GM18505 (cell line): ENCODE data around the gene UBD.

Experiments used
- ATAC-seq: cut with Tn5 transposase; IDR thresholded peaks from one replicate; pipeline ENCODE4 v1.9.1; 2021; ENCODE audit not compliant: unreplicated experiment
- POLR2A ChIP-seq: IDR thresholded peaks from 4 replicates; pipeline ENCODE4 v1.6.1; 2011; ENCODE audit warnings: borderline replicate concordance; ENCODE audit not compliant: insufficient read depth, insufficient read length; ENCODE audit errors: extremely low read depth

Gene UBD

DNA sequence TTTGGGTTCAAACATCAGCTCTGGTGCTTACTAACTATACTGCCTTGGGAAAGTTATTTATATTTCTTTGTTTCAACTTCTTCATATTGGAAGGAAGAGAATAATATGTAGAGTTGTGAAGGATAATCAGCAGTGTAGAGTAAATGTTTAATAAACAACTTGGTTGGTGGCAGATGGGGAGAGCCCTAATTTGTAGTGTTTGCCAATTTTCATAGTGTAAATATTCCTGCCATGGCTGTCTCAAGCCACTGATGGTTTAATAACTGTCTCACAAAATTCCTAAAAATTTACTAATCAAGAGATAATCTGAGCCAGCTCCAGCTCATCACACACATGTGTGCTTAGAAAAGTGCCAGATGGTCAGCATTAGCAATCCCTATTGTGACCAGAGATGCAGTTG lies 25.3 kb upstream of the UBD start, which contains the start of gene OR2H2:
TSS of gene OR2H2 (plus strand) at position 301 of the 400 bp plus-strand sequence. CDS start 2,824 bp downstream, outside the sequence.
- no peak for ATAC-seq
- TF ChIP-seq POLR2A, result no peak

DNA sequence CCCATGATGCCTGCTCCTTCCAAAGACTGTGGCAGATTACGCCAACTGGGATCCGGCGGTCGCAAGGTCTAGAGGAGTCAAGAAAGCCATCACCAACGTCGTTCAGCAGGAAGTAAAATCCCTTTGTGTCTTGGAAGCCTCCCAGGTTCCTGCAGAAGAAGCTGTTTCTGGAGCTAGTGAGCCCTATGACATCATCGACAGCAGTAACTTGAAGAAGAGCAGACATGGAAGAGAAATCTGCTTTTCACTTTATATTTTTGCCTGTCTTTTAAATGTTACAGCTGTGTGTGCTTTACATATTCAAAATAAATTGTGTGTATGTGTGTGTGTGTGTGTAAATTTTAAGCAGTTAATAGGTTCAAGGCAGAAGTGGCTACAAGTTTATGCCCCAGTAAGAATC lies 18.0 kb upstream of the UBD start:
- no peak for TF ChIP-seq POLR2A
- ATAC-seq, result no peak

DNA sequence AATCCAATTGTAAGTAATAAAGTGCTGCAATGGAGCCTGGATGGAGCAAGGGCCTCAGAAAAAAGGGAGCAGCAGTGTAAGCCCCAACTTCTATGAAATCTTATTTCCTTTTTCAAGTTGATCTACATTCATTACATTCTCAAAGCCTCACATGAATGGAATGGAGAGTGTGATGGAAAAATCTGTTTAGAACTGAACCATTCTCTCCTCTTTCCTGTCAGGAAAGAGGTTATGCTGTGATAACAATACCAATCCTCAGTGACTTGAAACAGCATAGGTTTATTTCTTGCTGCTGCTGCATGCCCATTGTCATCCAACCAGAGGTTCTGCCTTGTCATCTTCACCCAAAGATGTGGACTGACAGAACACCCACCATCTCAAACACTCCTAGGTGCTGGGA lies 16.5 kb upstream of the UBD start:
- no peak for TF ChIP-seq POLR2A
- ATAC-seq, result no peak

DNA sequence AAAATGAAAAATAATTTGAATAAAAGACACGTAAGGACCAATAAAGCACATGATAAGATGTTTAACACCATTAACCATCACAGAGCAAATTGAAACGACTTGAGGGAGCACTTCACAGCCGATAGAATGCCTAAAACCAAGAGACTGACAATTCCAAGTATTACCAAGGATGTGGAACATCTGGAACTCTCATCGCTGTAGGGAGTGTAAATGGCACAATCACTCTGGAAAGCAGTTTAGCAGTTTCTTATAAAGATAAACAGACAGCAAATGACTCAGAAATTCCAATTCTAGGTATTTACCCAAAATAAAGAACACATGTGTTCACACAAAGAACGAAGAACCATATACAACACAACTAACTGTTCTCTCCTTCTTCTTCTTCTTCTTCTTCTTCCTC lies 8.5 kb upstream of the UBD start:
- TF ChIP-seq POLR2A, result no peak
- no peak for ATAC-seq

DNA sequence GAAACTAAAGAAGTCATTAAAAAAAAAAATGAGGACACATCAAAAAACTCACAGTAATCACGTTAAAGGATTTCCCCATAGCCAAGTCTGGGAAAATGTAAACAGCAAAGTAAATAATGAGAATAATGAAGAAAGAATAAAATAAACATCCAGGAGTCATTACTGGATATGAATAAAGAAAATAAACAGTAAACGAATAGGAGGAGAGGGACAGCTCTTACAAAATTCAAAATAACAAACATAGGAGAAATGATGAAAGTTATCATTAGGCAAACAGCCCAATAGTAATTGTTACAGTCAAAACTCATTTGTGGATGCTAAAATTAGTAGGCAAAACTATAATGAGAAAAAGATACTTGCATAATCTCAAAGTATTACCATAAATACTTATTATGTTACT lies 8.0 kb upstream of the UBD start:
- no peak for TF ChIP-seq POLR2A
- ATAC-seq, result no peak

DNA sequence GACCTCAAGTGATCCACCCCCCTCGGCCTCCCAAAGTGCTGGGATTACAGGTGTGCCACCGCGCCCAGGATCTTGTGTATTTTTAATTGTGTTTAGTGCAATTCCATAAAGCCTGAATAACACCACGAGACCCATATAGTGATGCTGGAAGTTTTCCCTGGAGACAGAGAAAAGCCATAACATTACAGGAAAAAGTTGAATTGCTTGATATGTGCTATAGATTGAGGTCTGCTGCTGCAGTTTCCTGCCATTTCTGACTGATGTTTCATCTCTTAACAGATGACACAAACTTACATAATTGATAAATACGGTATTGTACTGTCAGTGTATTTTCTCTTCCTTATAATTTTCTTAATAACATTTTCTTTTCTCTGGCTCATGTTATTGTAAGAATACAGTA lies 7.3 kb upstream of the UBD start:
- TF ChIP-seq POLR2A, result no peak
- ATAC-seq, result no peak

DNA sequence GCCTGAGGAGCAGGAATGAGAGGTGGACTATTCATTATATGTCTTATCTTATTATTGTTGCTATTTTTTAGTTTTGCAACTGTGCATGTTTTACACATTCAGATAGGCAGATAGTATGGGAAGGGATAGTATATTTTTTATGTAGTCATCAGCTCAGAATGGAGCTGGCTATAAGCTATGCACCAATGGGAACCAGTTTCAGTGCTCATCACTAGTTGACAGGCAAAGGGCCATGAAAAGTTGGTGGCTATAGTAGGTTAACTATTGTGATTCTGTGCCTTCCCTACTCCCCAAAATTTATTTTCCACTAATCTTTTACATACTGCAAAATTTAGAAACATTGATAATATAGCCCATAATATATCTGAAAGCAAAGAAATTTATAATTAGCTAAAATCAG lies 5.3 kb upstream of the UBD start:
- ATAC-seq, result peak; percentile 58
- TF ChIP-seq POLR2A, result no peak

DNA sequence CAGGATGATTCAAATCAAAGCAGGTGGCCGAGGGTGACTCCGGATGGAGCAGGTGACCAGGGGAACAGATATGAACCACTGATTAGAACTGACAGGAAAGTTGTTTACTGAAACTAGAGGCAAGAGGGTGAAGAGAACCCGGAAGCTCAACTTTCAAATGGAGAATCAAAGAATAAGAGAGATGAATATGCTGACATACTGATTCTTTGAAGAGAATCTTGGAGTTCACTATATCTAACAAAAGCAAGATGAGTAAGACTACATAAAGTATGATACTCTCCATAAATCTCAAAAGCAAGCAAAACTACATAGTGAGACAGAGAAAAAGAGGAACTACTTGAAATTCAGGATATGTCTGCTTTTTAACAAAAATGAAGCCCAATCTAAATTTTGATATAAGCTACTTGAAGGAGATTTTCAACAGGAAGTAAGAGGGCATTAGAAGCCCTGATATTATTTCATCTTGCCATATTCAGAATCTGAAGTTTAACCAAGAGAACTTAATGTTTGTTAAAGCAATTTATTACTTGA lies 4.0 kb upstream of the UBD start:
- no peak for TF ChIP-seq POLR2A
- no peak for ATAC-seq

DNA sequence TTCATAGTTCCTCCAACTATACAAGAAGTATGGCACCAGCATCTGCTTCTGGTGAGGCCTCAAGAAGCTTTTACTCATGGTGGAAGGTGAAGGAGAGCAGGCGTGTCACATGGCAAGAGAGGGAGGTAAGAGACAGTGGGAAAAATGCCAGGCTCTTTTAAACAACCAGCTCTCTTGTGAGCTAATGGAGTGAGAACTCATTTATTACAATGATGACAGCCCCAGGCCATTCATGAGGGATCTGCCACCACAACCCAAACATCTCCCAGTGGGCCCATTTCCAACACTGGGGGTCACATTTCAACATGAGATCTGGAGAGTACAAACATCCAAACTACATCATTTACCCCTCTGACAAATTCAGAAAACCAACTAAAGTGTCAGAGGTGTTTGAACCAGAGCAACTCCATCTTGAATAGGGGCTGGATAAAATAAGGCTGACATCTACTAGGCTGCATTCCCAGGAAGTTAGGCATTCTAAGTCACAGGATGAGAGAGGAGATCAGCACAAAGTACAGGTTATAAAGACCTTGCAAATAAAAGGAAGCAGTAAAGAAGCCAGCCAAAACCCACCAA lies 2.2 kb upstream of the UBD start:
- ATAC-seq, result no peak
- no peak for TF ChIP-seq POLR2A

DNA sequence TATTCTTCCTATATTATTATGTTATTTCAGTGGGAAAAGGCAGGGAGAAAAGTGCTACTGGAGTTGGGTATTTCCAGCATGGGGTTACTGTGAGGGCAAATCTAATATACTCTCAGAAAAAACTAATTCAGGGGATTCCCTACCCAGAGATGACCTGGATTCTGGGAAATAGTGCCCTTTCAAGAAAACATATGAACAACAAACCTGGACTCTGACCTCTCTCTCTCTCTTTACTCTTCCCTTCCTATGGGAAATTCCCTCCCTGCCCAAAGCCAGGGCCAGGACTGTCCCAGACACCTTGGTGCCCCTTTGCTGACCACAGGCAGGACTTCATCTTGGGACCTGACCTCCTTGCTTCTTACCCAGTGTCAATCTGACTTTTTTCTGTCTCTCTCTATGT lies 1.6 kb upstream of the UBD start:
- no peak for TF ChIP-seq POLR2A
- ATAC-seq, result no peak

DNA sequence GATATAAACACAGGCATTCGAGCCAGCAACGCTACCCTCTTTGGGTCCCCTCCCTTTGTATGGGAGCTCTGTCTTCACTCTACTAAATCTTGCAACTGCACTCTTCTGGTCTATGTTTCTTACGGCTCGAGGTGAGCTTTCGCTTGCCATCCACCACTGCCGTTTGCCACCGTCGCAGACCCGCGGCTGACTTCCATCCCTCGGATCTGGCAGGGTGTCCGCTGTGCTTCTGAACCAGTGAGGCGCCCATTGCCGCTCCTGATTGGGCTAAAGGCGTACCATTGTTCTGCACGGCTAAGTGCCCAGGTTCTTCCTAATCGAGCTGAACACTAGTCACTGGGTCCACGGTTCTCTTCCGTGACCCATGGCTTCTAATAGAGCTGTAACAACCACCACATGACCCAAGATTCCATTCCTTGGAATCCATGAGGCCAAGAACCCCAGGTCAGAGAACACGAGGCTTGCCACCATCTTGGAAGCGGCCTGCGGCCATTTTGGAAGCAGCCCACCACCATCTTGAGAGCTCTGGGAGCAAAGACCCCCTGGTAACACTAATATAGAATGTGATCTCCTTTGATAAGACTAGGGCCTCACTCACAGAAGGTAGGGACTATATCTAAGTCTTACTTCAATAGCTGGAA lies 973 bp downstream of the UBD start:
- no peak for ATAC-seq
- TF ChIP-seq POLR2A, result no peak

DNA sequence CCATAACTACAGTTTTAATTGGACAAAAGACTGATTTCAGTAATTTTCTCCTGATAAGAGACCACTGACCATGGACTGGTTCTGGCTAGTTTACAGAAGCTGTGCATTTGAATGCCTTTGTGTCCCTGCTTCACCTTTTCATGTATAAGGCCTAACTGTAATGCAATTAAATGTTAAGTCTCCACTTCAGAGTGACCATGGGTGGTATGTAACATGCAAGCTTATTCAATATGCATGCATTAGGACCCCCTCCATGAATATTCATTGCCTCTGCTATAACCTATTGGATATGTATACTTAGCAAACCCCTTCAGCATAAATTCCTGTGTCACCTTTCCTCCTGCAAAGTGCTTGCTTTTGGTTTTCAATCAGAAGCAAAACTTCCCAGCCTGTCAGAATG lies 2.2 kb downstream of the UBD start:
- no peak for TF ChIP-seq POLR2A
- ATAC-seq, result no peak

DNA sequence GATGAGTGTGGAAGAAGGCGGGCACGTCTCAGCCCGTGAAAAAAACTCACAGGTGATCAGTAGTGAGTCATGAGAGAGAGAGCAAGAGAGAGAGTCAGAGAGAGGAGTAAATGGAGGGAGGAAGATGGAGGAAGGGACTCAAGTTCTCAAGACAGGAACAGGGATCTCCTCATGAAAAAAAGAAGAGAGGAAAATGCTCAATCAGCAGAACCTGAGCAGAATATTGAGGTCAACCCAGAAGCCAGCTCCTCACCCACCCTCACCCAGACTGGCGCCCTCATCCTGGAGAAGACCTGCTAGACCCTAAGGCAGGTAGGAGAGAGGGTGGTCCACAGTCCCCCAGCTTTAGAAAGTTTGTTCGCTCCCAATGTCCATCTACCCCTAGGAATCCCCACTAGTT lies 4.8 kb downstream of the UBD start:
- no peak for ATAC-seq
- no peak for TF ChIP-seq POLR2A

DNA sequence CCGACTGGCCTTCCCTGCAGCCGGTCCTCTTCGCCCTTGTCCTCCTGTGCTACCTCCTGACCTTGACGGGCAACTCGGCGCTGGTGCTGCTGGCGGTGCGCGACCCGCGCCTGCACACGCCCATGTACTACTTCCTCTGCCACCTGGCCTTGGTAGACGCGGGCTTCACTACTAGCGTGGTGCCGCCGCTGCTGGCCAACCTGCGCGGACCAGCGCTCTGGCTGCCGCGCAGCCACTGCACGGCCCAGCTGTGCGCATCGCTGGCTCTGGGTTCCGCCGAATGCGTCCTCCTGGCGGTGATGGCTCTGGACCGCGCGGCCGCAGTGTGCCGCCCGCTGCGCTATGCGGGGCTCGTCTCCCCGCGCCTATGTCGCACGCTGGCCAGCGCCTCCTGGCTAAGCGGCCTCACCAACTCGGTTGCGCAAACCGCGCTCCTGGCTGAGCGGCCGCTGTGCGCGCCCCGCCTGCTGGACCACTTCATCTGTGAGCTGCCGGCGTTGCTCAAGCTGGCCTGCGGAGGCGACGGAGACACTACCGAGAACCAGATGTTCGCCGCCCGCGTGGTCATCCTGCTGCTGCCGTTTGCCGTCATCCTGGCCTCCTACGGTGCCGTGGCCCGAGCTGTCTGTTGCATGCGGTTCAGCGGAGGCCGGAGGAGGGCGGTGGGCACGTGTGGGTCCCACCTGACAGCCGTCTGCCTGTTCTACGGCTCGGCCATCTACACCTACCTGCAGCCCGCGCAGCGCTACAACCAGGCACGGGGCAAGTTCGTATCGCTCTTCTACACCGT lies 6.1 kb downstream of the UBD start:
- no peak for ATAC-seq
- no peak for TF ChIP-seq POLR2A
